Adipocyte (in vitro differentiated cells): ENCODE measurements around the gene TTLL3.

Experiments
- DNase-seq: peaks from one replicate; pipeline ENCODE4 v3.0.0-alpha.2; 2015; ENCODE audit warnings: low read depth
- H3K27me3 ChIP-seq: replicated peaks from 2 replicates; pipeline ENCODE4 v1.7.0; 2013; ENCODE audit warnings: mild to moderate bottlenecking, low read length, moderate library complexity; ENCODE audit not compliant: control insufficient read depth, insufficient read depth
- H3K36me3 ChIP-seq: 2 replicates; pipeline ENCODE4 v1.7.0; 2013; ENCODE audit warnings: low read length, mild to moderate bottlenecking, moderate library complexity; ENCODE audit not compliant: control insufficient read depth, insufficient read depth, severe bottlenecking
- H3K4me1 ChIP-seq: 2 replicates; pipeline ENCODE4 v1.7.0; 2013; ENCODE audit warnings: mild to moderate bottlenecking, low read length, moderate library complexity; ENCODE audit not compliant: control insufficient read depth, insufficient read depth
- H3K4me3 ChIP-seq: 2 replicates; pipeline ENCODE4 v1.7.0; 2013; ENCODE audit warnings: mild to moderate bottlenecking, low read length, moderate library complexity
- H3K9ac ChIP-seq: 2 replicates; pipeline ENCODE4 v1.7.0; 2013; ENCODE audit warnings: mild to moderate bottlenecking, low read length, moderate library complexity
- H3K9me3 ChIP-seq: 2 replicates; pipeline ENCODE4 v1.7.0; 2013; ENCODE audit warnings: mild to moderate bottlenecking, low read length, moderate library complexity; ENCODE audit not compliant: control insufficient read depth

Gene TTLL3, protein sequence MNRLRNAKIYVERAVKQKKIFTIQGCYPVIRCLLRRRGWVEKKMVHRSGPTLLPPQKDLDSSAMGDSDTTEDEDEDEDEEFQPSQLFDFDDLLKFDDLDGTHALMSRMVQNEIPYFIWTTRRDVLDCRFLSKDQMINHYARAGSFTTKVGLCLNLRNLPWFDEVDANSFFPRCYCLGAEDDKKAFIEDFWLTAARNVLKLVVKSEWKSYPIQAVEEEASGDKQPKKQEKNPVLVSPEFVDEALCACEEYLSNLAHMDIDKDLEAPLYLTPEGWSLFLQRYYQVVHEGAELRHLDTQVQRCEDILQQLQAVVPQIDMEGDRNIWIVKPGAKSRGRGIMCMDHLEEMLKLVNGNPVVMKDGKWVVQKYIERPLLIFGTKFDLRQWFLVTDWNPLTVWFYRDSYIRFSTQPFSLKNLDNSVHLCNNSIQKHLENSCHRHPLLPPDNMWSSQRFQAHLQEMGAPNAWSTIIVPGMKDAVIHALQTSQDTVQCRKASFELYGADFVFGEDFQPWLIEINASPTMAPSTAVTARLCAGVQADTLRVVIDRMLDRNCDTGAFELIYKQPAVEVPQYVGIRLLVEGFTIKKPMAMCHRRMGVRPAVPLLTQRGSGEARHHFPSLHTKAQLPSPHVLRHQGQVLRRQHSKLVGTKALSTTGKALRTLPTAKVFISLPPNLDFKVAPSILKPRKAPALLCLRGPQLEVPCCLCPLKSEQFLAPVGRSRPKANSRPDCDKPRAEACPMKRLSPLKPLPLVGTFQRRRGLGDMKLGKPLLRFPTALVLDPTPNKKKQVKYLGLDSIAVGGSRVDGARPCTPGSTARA

DNA sequence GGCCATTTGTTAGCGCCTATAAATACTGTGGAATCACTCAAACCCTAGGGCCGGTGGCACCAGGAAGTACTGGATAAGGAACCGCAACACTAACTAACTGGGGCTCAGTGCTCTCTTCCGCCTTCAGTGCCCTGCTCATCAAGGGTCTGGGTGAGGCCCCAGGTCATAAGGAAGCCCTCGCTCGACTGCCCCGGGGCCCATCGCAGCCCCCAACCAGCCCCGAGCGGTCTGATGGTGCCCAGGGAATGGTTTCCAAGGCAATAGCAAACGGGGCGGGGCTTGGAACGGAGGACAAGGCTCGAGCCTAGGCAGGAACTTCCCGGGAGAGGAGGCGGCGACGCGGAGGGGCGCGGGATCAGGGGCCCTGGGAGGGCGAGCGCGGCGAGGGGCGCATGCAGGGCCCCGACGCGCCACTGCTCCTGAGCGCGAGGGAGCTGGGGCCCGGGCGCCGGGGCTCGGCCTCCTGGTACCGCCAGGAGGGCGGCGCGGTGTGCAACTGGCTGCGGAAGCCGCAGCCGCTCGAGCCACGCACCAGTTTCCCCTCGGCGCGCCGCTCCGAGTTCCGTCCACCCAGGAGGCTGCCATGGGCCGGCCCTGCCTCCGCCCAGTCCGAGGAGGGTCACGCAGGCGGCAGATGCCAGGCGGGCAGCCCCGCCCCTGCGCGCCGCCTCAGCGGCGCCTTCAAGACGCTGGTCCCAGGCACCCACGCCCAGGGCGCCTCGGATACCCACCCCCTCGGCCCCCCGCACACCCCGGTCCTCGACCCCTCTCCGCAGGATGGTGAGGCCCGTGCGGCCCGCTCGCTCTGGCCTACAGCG, at the start of gene TTLL3:
Gene TTLL3 (plus strand): TSS at position 648 of the 818 bp plus-strand sequence. CDS start 400 bp downstream, outside the sequence.
- Histone ChIP-seq H3K9ac (peak within 1 kb of the TSS; percentile 85), H3K4me1 (peaks cover 15% of the 10 kb centered on the region), H3K9me3 (no peaks in the 10 kb centered on the region), H3K4me3 (peak within 1 kb of the TSS; percentile 74), H3K27me3 (no peaks in the 10 kb centered on the region), H3K36me3 (peaks cover 39% of the 10 kb centered on the region)
- DNase-seq = peak; percentile 85

- H3K4me1 ChIP-seq = no peaks in the 10 kb centered on the region
- H3K4me3 ChIP-seq = no peak overlapping the region
- no peak overlapping the region for H3K9ac ChIP-seq
- no peak for DNase-seq
- H3K27me3 ChIP-seq = no peaks in the 10 kb centered on the region
- H3K9me3 ChIP-seq = no peaks in the 10 kb centered on the region
- peaks cover 80% of the 10 kb centered on the region for H3K36me3 ChIP-seq
These were observed 49.1 kb upstream of the TTLL3 start for GRCh38 chr3:9760779-9761505.

GRCh38 chr3:9761919-9762318, 48.1 kb upstream of the TTLL3 start:
- Histone ChIP-seq H3K4me3 (no peak overlapping the region), H3K36me3 (peaks cover 76% of the 10 kb centered on the region)

DNA sequence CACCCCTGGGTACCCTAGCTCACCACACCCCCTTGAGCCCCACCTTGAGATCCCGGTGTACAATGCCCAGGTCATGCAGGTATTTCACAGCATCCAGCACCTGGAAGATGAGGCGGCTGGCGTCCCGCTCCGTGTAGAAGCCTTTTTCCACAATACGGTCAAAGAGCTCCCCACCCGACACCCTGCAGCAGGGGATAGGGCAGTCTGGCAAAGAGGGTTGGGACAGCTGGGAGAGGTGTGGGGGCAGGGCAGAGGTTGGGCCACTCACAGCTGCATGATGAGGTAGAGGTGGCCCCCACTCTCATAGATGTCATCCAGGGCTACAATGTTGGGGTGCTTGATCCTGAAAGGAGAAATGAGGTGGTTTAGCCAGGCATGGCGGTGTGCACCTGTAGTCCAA, 47.2 kb upstream of the TTLL3 start:
- Histone ChIP-seq H3K36me3 (peaks cover 66% of the 10 kb centered on the region), H3K9ac (no peak overlapping the region), H3K4me3 (no peak overlapping the region), H3K4me1 (no peaks in the 10 kb centered on the region), H3K9me3 (no peaks in the 10 kb centered on the region), H3K27me3 (no peaks in the 10 kb centered on the region)
- DNase-seq = no peak

More at GRCh38 chr3:9761919-9762318, 48.1 kb upstream of the TTLL3 start:
- Histone ChIP-seq H3K27me3 (no peaks in the 10 kb centered on the region), H3K9ac (no peak overlapping the region), H3K9me3 (no peaks in the 10 kb centered on the region), H3K4me1 (no peaks in the 10 kb centered on the region)
- no peak for DNase-seq

- DNase-seq = no peak
- no peak overlapping the region for H3K4me3 ChIP-seq
- peaks cover 25% of the 10 kb centered on the region for H3K4me1 ChIP-seq
- no peaks in the 10 kb centered on the region for H3K9me3 ChIP-seq
- no peak overlapping the region for H3K9ac ChIP-seq
- no peaks in the 10 kb centered on the region for H3K27me3 ChIP-seq
- peaks cover 39% of the 10 kb centered on the region for H3K36me3 ChIP-seq
These were observed 44.2 kb upstream of the TTLL3 start for GRCh38 chr3:9765865-9766264.

- H3K27me3 ChIP-seq = no peaks in the 10 kb centered on the region
- peaks cover 36% of the 10 kb centered on the region for H3K4me1 ChIP-seq
- no peak overlapping the region for H3K4me3 ChIP-seq
- peaks cover 23% of the 10 kb centered on the region for H3K36me3 ChIP-seq
- no peak for DNase-seq
- H3K9me3 ChIP-seq = no peaks in the 10 kb centered on the region
- H3K9ac ChIP-seq = peak overlapping the region; percentile 35
These were observed 42.6 kb upstream of the TTLL3 start for GRCh38 chr3:9767418-9767817.

- Histone ChIP-seq H3K36me3 (peaks cover 18% of the 10 kb centered on the region), H3K4me1 (peaks cover 39% of the 10 kb centered on the region), H3K27me3 (no peaks in the 10 kb centered on the region), H3K4me3 (peak overlapping the region; percentile 91), H3K9ac (peak overlapping the region; percentile 93), H3K9me3 (no peaks in the 10 kb centered on the region)
- DNase-seq = no peak
These were observed 41.8 kb upstream of the TTLL3 start for GRCh38 chr3:9768141-9768775.

DNA sequence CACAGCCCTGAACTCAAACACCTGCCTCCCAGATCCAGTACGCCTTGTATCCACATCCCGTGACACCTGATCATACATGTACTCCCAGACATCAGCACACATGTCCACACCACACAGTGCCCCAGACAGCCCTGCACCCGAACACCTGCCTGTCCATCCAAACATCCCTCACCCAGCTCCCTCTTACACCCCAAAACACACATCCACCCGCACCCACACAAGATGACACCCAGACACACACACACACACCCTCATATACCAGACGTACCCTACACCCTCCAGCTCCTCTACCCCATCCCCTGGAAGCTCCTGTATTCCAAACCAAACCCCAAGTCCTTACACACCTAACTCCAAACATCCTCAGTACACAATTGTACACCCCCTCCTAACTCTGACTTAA, 41.0 kb upstream of the TTLL3 start:
- no peak for DNase-seq
- Histone ChIP-seq H3K4me1 (peaks cover 39% of the 10 kb centered on the region), H3K4me3 (peak overlapping the region; percentile 91), H3K27me3 (no peaks in the 10 kb centered on the region), H3K9ac (peak overlapping the region; percentile 93), H3K36me3 (peaks cover 18% of the 10 kb centered on the region), H3K9me3 (no peaks in the 10 kb centered on the region)

GRCh38 chr3:9769426-9770275, 40.4 kb upstream of the TTLL3 start, which contains the start of gene CAMK1:
TSS of gene CAMK1 (minus strand) at chr3:9769947. CDS start at chr3:9767749, 2,198 bp downstream.
- DNase-seq = peak; percentile 94
- Histone ChIP-seq H3K4me1 (peaks cover 39% of the 10 kb centered on the region), H3K36me3 (peaks cover 16% of the 10 kb centered on the region), H3K9me3 (no peaks in the 10 kb centered on the region), H3K9ac (peak within 1 kb of the TSS; percentile 93), H3K27me3 (no peaks in the 10 kb centered on the region), H3K4me3 (peak within 1 kb of the TSS; percentile 91)
